Fibroblast of lung (primary cell): Measurements from ENCODE around the gene HSF4. TPM values are rescaled to one million over a fixed set of nuclear protein-coding genes. Genes with fewer than 3 reads are reported as not detected.

ENCODE experiments used
- DNase-seq, 2 donors: peaks; one replicate each; pipeline versions ENCODE4 v3.0.0 to v3.0.0-alpha.2; 2010; ENCODE audit warnings: low read depth in 2 of 2
- H2AFZ ChIP-seq: 2 replicates; pipeline ENCODE4 v1.5.1; 2012; ENCODE audit warnings: low read length, control low read depth, inconsistent platforms
- H3K27ac ChIP-seq: 2 replicates; pipeline ENCODE4 v1.5.1; 2011; ENCODE audit warnings: low read length, control low read depth; ENCODE audit not compliant: insufficient read depth
- H3K27me3 ChIP-seq: 2 replicates; pipeline ENCODE4 v1.5.1; 2011; ENCODE audit warnings: mild to moderate bottlenecking, low read length; ENCODE audit not compliant: control insufficient read depth, insufficient read depth
- H3K36me3 ChIP-seq: 2 replicates; pipeline ENCODE4 v1.5.1; 2011; ENCODE audit warnings: low read length; ENCODE audit not compliant: control insufficient read depth, insufficient read depth
- H3K4me1 ChIP-seq: 2 replicates; pipeline ENCODE4 v1.5.1; 2011; ENCODE audit warnings: low read length; ENCODE audit not compliant: control insufficient read depth, insufficient read depth; ENCODE audit errors: extremely low read depth
- H3K4me2 ChIP-seq: 2 replicates; pipeline ENCODE4 v1.5.1; 2011; ENCODE audit warnings: low read length, control low read depth; ENCODE audit not compliant: insufficient read depth; ENCODE audit errors: extremely low read depth
- H3K4me3 ChIP-seq, 4 experiments: fragments of 200-600 bp in 1 of 4; sonication (generic) in 1 of 4; replicated peaks in 1 of 4; 2 replicates each; pipeline ENCODE4 v1.5.1; 2011 to 2016; ENCODE audit warnings: low read length in 4 of 4, low read depth in 3 of 4, mild to moderate bottlenecking in 3 of 4, control low read depth in 2 of 4, inconsistent platforms in 1 of 4, mixed read lengths in 1 of 4; ENCODE audit not compliant: insufficient read depth in 1 of 4; ENCODE audit errors: control extremely low read depth in 1 of 4
- H3K79me2 ChIP-seq: 2 replicates; pipeline ENCODE4 v1.5.1; 2012; ENCODE audit warnings: mild to moderate bottlenecking, low read length, inconsistent platforms; ENCODE audit not compliant: control insufficient read depth, insufficient read depth
- H3K9ac ChIP-seq: 2 replicates; pipeline ENCODE4 v1.5.1; 2011; ENCODE audit warnings: mild to moderate bottlenecking, low read length, control low read depth; ENCODE audit not compliant: insufficient read depth
- H3K9me3 ChIP-seq: 2 replicates; pipeline ENCODE4 v1.5.1; 2012; ENCODE audit warnings: low read depth, low read length; ENCODE audit not compliant: control insufficient read depth, insufficient read depth
- H4K20me1 ChIP-seq: 2 replicates; pipeline ENCODE4 v1.5.1; 2011; ENCODE audit warnings: low read length; ENCODE audit not compliant: control insufficient read depth, insufficient read depth; ENCODE audit errors: extremely low read depth
- EZH2 ChIP-seq: IDR thresholded peaks from 2 replicates; pipeline ENCODE4 v1.5.1; 2012; ENCODE audit warnings: low read length, control low read depth, mild to moderate bottlenecking; ENCODE audit errors: missing control alignments
- polyA plus RNA-seq, 2 donors: library from polyadenylated mRNA; depleted of rRNA in 1 of 2; stranded (reverse) in 1 of 2; unstranded in 1 of 2; fragments of >200 nt; gene quantifications; 2 replicates each; pipeline ENCODE4 v1.2.1, GENCODE V29; 2011 to 2012; ENCODE audit warnings: missing spikeins in 1 of 2
- total RNA-seq: library from RNA; depleted of rRNA; stranded (reverse); fragments of >200 nt; gene quantifications from 2 replicates; pipeline ENCODE4 v1.2.1, GENCODE V29; 2014
- TF ChIP-seq, protein P1 (sequence below), 2 donors: IDR thresholded peaks in 1 of 2; conservative IDR thresholded peaks in 1 of 2; 1 replicate in 1 of 2; 2 replicates in 1 of 2; pipeline ENCODE4 v1.5.1; 2011 to 2012; ENCODE audit warnings: low read length in 2 of 2, control low read depth in 1 of 2, inconsistent platforms in 1 of 2, low read depth in 1 of 2, mild to moderate bottlenecking in 1 of 2

Gene HSF4
- total and polyA plus RNA-seq, 2 donors (not counting 1 experiment from before 2014, with no cell fraction given), result 6.4 to 25.8 TPM

DNA sequence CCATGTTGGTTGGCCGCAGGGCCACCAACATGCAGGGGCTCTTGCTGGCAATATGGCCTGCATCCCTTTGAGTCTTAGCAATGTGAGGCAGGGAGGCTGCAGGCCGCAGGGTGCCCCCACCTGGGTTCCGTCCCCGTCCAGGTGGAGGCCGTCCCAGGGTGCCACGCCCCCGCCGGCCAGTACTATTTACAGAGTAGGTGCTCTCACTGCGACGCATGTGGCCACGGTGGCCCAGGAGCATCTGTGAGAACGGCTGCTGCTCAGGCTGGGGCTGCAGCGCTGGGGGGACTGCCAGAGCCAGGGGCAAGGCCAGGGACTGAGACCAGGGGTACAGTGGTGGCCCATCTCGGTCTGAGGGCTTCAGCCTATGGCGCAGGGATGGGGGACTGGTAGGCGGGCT lies 15.6 kb downstream of the HSF4 start:
- Histone ChIP-seq H3K9me3 (no peaks in the 10 kb centered on the region), H3K9ac (no peak overlapping the region), H3K79me2 (peaks cover 9% of the 10 kb centered on the region), H2AFZ (no peak overlapping the region), H3K4me3 (no peak overlapping the region), H4K20me1 (no peaks in the 10 kb centered on the region), H3K27me3 (no peaks in the 10 kb centered on the region), H3K4me2 (no peak overlapping the region), H3K27ac (no peak overlapping the region), H3K4me1 (peaks cover 18% of the 10 kb centered on the region), H3K36me3 (peaks cover 8% of the 10 kb centered on the region)
- TF ChIP-seq, protein P1, sequence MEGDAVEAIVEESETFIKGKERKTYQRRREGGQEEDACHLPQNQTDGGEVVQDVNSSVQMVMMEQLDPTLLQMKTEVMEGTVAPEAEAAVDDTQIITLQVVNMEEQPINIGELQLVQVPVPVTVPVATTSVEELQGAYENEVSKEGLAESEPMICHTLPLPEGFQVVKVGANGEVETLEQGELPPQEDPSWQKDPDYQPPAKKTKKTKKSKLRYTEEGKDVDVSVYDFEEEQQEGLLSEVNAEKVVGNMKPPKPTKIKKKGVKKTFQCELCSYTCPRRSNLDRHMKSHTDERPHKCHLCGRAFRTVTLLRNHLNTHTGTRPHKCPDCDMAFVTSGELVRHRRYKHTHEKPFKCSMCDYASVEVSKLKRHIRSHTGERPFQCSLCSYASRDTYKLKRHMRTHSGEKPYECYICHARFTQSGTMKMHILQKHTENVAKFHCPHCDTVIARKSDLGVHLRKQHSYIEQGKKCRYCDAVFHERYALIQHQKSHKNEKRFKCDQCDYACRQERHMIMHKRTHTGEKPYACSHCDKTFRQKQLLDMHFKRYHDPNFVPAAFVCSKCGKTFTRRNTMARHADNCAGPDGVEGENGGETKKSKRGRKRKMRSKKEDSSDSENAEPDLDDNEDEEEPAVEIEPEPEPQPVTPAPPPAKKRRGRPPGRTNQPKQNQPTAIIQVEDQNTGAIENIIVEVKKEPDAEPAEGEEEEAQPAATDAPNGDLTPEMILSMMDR (conservative IDR thresholded peaks at IDR 0.05 in 1 of 2, IDR thresholded peaks at IDR 0.05 in 1 of 2; ENCODE audit: low read depth in 1 of 2, low read length in 2 of 2), result no peak
- no peak for TF ChIP-seq EZH2
- DNase-seq, result no peak

DNA sequence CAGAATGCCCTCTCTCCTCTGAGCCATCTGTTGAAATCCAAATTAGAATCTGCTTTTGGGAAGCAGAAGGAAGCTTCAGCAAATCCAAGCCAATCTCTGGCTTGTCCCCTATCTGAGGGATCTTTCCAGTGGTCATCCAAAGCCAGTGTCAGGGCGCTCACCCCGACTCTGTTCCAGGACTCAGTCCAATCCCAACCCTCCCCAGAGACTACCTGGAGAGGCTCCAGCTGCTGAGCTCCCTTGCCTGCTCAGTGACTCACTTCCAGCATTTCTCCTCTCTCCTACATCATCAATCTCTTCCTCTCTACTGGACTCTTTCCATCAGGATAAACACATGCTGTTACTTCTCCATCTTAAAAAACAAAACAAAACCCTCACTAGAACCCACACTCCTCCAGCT lies 16.8 kb downstream of the HSF4 start:
- DNase-seq, result peak; percentile 84 to 95
- H3K4me1 ChIP-seq, result peaks cover 20% of the 10 kb centered on the region
- no peak overlapping the region for H2AFZ ChIP-seq
- H3K79me2 ChIP-seq, result peaks cover 9% of the 10 kb centered on the region
- H4K20me1 ChIP-seq, result no peaks in the 10 kb centered on the region
- no peaks in the 10 kb centered on the region for H3K27me3 ChIP-seq
- TF ChIP-seq, protein P1 (conservative IDR thresholded peaks at IDR 0.05 in 1 of 2, IDR thresholded peaks at IDR 0.05 in 1 of 2; ENCODE audit: low read depth in 1 of 2, low read length in 2 of 2), result no peak
- no peak for TF ChIP-seq EZH2
- H3K36me3 ChIP-seq, result peaks cover 6% of the 10 kb centered on the region
- peak overlapping the region; percentile 72 for H3K4me2 ChIP-seq
- peak overlapping the region; percentile 36 for H3K27ac ChIP-seq
- no peaks in the 10 kb centered on the region for H3K9me3 ChIP-seq
- no peak overlapping the region for H3K9ac ChIP-seq
- peak overlapping the region in 2 of 4 experiments; percentile 42 to 46 for H3K4me3 ChIP-seq

DNA sequence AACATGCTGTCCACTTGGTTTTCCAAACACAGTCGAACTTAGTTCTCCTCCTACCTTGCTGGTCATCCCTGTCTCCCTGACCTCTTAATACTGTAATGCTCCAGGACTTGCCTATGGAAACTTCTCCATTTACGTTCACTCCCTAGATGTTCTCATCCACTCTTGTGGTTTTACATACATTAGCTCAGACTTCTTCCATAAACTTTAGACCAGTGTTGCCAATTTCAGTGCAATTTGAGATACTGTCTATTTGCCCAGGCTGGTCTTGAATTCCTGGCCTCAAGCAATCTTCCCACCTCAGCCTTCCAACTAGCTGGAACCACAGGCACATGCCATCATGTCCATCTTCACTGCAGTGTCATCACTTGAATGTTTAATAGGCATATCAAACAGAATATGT lies 17.7 kb downstream of the HSF4 start:
- H3K4me3 ChIP-seq, result peak overlapping the region; percentile 55 to 89 (median 65)
- no peaks in the 10 kb centered on the region for H4K20me1 ChIP-seq
- H2AFZ ChIP-seq, result no peak overlapping the region
- H3K27ac ChIP-seq, result no peak overlapping the region
- H3K36me3 ChIP-seq, result peaks cover 5% of the 10 kb centered on the region
- H3K27me3 ChIP-seq, result no peaks in the 10 kb centered on the region
- H3K79me2 ChIP-seq, result peaks cover 9% of the 10 kb centered on the region
- peaks cover 24% of the 10 kb centered on the region for H3K4me1 ChIP-seq
- no peaks in the 10 kb centered on the region for H3K9me3 ChIP-seq
- DNase-seq, result no peak
- TF ChIP-seq, protein P1 (conservative IDR thresholded peaks at IDR 0.05 in 1 of 2, IDR thresholded peaks at IDR 0.05 in 1 of 2; ENCODE audit: low read depth in 1 of 2, low read length in 2 of 2), result no peak
- TF ChIP-seq EZH2, result no peak
- peak overlapping the region; percentile 82 for H3K4me2 ChIP-seq
- H3K9ac ChIP-seq, result no peak overlapping the region
